Fibroblast of the aortic adventitia (primary cell): Measurements from ENCODE around the gene KAT2A. TPM values are rescaled to one million over a fixed set of nuclear protein-coding genes. Genes with fewer than 3 reads are reported as not detected.

Experiments used
- DNase-seq: peaks from one replicate; pipeline ENCODE4 v3.0.0-alpha.2; 2010; ENCODE audit warnings: low read depth
- H3K4me3 ChIP-seq: 2 replicates; pipeline ENCODE4 v1.5.1; 2011; ENCODE audit warnings: low read depth, mild to moderate bottlenecking, control low read depth, low read length, moderate library complexity
- total RNA-seq: library from RNA; depleted of rRNA; stranded (reverse); fragments of >200 nt; gene quantifications from 2 replicates; pipeline ENCODE4 v1.2.3, GENCODE V29; 2012; ENCODE audit warnings: low replicate concordance
- TF ChIP-seq, protein P1 (sequence below): IDR thresholded peaks from 2 replicates; pipeline ENCODE4 v1.5.1; 2011; ENCODE audit warnings: mild to moderate bottlenecking, low read length, control low read depth, inconsistent platforms; ENCODE audit not compliant: insufficient read depth

Gene KAT2A
- total RNA-seq, 1 donor: 13.7 TPM

DNA sequence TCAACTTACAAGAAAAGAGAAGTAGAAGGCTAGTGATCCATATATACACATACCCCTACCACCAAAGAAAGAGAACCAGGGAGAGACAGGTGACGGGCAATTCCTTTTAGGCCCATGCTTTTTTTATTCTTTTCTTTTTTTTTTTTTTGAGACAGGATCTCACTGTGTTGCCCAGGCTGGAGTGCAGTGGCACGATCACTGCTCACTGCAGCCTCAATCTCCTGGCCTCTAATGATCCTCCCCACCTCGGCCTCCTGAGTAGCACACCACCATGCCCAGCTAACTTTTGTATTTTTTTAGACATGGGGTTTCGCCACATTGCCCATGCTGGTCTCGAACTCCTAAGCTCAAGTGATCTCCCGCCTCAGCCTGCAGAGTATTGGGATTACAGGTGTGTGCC is 6.2 kb upstream of the KAT2A start:
- TF ChIP-seq, protein P1, sequence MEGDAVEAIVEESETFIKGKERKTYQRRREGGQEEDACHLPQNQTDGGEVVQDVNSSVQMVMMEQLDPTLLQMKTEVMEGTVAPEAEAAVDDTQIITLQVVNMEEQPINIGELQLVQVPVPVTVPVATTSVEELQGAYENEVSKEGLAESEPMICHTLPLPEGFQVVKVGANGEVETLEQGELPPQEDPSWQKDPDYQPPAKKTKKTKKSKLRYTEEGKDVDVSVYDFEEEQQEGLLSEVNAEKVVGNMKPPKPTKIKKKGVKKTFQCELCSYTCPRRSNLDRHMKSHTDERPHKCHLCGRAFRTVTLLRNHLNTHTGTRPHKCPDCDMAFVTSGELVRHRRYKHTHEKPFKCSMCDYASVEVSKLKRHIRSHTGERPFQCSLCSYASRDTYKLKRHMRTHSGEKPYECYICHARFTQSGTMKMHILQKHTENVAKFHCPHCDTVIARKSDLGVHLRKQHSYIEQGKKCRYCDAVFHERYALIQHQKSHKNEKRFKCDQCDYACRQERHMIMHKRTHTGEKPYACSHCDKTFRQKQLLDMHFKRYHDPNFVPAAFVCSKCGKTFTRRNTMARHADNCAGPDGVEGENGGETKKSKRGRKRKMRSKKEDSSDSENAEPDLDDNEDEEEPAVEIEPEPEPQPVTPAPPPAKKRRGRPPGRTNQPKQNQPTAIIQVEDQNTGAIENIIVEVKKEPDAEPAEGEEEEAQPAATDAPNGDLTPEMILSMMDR: no peak
- H3K4me3 ChIP-seq: no peak overlapping the region
- DNase-seq: no peak

GRCh38 chr17:42126836-42127235 is 5.7 kb upstream of the KAT2A start:
- H3K4me3 ChIP-seq: no peak overlapping the region
- TF ChIP-seq, protein P1: no peak
- no peak for DNase-seq

DNA sequence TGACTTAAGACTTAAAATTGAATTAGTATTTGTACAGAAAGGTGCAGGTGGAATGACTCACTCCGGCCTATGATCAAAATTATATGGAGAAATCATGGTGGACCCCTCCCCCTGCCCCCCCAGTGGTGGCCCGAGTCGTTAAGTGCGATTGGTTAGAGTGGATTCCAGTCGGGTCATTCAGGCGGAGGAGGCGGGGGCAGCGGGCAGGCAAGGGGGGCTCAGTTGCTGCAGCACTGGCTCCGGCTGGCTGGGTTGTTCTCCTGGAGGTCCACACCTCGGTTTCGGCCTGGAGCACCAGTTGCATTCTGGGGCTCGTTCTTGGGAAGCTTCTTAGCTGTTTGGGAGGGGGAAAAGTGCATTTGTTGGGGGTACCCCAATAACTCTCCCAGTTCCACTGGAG is 4.4 kb upstream of the KAT2A start:
- TF ChIP-seq, protein P1: no peak
- no peak overlapping the region for H3K4me3 ChIP-seq
- DNase-seq: no peak

DNA sequence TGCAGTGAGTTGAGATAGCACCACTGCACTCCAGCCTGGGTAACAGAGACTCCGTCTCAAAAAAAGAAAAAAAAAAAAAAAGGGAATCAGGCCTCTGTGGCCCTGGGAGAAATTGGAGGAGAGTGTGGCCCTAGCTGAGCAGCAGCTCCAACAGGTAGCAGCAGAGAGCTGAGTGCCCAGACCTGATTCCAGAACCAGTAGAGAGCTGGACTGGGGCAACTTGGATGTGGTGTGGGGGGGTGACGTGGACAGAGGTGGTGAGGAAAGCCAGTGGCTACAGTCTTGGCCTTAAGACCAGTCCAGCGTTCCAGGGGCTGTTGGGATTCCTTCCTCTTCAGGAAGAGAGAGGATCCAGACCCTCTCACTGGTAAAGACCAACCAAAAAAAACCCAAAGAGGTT is 3.1 kb upstream of the KAT2A start:
- no peak overlapping the region for H3K4me3 ChIP-seq
- DNase-seq: no peak
- TF ChIP-seq, protein P1: no peak

GRCh38 chr17:42122371-42123303 is 1.5 kb upstream of the KAT2A start, which contains the start of gene HSPB9:
TSS of gene HSPB9 (plus strand) at chr17:42122804. CDS start at chr17:42122851, 47 bp downstream.
- H3K4me3 ChIP-seq: no peak within 1 kb of the TSS
- DNase-seq: no peak
- TF ChIP-seq, protein P1: no peak

- no peak for DNase-seq
- TF ChIP-seq, protein P1: no peak
- peak overlapping the region; percentile 66 for H3K4me3 ChIP-seq
Observed at GRCh38 chr17:42120161-42120769, 902 bp downstream of the KAT2A start.
